T-helper 1 cell (primary cell): ENCODE measurements around the gene CACNA1H.
"Not testable (repeated sequence)": the region's sequence is repeated elsewhere in the genome, so short reads cannot be mapped to it uniquely, and the experiment has no call there.

Experiments used
- DNase-seq, 5 donors: peaks; one replicate each; pipeline ENCODE4 v3.0.0-alpha.2; 2012 to 2020

CACNA1H gene

DNA sequence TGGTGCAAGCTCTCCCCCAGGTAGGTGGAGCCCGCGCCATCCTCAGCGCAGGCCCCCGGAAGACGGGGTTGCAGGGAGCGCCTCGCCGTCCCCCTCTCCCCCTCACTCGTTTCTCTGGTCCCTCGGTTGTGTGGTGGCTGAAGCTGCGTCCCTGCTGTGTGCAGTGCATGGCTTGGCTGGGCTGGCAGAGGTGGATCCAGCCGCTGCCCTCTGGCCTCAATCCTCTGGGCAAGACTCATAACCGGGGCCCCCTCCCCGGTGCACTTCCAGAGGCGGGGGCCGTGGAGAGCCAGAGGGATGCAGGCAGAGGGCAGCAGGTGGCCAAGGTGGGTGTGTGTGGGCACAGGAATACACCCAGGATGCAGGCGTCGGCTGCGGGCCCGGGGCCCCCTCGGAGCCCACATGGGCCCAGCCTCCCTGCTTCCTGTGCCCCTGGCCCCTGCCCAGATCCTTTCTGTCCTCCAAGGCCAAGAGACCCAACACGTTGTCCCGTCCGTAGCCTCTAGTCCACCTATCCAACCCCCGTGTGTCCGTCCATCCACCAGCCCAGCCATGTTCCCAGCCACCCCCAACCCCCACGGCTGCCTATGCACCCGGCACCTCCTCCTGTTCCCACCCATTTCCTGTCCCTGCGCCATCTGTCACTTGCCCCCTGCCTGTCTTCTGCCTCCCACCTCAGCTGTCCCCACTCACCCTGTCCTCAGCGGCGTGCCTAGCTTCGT is 62.8 kb downstream of the CACNA1H start:
- no peak for DNase-seq

DNA sequence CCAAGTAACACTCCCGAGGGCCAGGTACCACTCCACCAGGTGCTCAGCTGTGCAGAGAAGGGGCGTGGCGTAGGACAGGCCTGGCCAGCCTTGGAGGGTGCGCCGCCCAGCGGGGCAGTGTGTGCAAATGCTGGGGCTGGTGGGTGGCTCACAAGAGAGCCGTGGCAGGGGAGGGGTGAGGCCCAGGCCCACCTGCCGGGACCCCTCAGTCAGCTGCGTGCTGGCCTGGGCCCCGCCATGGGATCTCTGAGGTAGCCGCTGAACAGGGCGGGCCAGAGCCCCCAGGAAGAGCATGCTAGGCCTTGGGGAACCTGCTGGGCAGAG is 63.4 kb downstream of the CACNA1H start:
- DNase-seq: no peak

DNA sequence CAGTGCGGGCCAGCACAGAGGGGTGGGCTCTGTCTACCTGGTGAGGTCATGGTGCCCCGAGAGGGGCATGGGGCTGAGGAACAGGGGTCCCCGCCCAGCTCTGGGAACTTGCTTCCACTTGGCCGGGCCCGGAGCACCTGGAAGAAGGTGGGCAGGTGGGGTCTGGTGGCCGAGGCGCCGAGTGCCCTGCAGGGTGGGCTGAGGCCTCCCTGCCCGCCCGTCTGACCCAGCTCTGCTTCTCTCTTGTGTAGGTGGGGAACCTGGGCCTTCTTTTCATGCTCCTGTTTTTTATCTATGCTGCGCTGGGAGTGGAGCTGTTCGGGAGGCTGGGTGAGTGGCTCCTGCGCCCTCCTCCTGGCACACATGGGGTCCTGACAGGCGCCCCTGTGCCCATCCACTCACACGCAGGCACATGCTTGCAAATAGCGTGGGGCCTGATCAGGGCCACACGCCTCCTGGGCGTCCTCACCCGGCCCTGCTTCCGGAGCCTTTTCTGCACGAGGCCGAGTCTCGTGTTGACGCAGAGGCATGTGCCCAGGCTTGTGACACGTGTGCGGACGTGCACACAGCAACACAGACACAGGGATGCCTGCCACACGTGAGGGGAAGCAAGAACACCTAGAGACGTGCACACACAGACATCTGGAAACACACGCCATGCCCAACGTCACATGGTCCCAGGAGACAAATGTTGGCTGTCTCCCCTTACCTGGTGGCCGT is 63.9 kb downstream of the CACNA1H start:
- no peak for DNase-seq

DNA sequence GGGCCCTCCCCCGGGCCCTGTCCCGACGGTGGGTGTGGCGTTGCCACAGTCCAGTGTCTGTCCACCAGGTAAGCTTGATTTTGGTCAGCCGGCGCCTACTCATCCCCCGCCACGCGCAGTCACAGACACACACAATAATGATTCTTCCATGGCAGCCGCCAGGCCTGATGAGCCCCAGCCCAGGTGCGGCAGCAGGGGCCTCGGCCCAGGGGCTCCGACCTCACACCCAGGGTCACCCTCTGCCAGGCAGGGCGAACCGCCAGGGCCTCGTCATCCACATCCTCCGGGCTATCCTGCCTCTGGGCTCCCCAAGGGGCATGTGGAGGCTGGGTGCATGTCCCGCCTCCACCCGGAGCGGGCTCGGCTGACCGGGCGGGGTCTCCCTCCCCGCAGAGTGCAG is 64.6 kb downstream of the CACNA1H start:
- no peak for DNase-seq

DNA sequence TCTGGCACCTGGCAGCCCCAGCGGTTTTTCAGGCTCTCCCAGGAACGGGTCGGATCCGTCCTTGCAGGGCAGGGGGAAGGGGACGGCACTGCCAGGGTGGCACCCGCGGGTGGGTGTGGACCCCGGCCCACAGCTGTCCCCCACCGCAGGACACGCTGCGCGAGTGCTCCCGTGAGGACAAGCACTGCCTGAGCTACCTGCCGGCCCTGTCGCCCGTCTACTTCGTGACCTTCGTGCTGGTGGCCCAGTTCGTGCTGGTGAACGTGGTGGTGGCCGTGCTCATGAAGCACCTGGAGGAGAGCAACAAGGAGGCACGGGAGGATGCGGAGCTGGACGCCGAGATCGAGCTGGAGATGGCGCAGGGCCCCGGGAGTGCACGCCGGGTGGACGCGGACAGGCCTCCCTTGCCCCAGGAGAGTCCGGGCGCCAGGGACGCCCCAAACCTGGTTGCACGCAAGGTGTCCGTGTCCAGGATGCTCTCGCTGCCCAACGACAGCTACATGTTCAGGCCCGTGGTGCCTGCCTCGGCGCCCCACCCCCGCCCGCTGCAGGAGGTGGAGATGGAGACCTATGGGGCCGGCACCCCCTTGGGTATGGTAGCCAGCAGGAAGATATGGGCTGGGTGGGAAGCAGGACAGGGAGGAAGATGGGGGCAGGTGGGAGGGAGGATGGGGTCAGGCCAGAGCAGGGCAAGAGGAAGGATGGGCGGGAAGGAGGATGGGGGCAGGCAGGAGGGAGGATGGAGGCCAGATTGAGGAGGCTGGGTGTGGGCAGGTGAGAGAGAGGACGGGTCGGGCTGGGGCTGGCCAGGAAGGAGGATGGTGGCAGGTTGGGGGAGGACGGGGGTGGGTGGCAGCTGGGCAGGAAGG is 65.4 kb downstream of the CACNA1H start:
- DNase-seq: no peak

DNA sequence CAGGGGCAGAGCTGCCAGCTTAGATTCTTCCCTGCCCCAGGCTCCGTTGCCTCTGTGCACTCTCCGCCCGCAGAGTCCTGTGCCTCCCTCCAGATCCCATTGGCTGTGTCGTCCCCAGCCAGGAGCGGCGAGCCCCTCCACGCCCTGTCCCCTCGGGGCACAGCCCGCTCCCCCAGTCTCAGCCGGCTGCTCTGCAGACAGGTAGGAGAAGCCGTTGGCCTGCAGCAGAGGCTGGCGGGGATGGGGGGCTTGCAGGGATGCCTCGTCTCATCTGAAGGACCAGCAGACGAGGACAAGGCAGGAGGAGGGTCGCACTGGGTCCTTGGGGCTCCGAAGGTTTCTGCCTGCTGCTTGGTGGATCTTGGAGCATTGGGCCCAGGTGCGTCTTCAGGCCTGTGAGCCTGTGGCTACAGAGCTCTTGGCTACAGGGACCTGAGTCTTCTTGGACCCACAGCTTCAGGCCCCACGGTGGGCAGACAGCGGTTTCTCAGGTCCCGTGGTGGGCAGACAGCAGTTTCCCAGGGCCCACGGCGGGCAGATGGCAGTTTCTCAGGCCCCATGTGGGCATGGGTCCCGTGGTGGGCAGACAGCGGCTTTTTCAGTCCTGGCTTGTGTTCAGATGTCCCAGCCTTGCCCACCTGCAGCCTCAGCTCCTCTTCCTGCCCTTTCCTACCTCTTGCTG is 66.2 kb downstream of the CACNA1H start:
- DNase-seq: no peak

DNA sequence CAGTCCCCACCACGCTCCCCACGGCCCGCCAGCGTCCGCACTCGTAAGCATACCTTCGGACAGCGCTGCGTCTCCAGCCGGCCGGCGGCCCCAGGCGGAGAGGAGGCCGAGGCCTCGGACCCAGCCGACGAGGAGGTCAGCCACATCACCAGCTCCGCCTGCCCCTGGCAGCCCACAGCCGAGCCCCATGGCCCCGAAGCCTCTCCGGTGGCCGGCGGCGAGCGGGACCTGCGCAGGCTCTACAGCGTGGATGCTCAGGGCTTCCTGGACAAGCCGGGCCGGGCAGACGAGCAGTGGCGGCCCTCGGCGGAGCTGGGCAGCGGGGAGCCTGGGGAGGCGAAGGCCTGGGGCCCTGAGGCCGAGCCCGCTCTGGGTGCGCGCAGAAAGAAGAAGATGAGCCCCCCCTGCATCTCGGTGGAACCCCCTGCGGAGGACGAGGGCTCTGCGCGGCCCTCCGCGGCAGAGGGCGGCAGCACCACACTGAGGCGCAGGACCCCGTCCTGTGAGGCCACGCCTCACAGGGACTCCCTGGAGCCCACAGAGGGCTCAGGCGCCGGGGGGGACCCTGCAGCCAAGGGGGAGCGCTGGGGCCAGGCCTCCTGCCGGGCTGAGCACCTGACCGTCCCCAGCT is 67.3 kb downstream of the CACNA1H start:
- no peak for DNase-seq

DNA sequence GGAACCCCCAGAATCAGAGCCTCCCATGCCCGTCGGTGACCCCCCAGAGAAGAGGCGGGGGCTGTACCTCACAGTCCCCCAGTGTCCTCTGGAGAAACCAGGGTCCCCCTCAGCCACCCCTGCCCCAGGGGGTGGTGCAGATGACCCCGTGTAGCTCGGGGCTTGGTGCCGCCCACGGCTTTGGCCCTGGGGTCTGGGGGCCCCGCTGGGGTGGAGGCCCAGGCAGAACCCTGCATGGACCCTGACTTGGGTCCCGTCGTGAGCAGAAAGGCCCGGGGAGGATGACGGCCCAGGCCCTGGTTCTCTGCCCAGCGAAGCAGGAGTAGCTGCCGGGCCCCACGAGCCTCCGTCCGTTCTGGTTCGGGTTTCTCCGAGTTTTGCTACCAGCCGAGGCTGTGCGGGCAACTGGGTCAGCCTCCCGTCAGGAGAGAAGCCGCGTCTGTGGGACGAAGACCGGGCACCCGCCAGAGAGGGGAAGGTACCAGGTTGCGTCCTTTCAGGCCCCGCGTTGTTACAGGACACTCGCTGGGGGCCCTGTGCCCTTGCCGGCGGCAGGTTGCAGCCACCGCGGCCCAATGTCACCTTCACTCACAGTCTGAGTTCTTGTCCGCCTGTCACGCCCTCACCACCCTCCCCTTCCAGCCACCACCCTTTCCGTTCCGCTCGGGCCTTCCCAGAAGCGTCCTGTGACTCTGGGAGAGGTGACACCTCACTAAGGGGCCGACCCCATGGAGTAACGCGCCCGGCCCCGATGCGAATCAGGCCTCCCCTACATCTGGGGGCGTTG is 68.1 kb downstream of the CACNA1H start:
- DNase-seq: no peak

DNA sequence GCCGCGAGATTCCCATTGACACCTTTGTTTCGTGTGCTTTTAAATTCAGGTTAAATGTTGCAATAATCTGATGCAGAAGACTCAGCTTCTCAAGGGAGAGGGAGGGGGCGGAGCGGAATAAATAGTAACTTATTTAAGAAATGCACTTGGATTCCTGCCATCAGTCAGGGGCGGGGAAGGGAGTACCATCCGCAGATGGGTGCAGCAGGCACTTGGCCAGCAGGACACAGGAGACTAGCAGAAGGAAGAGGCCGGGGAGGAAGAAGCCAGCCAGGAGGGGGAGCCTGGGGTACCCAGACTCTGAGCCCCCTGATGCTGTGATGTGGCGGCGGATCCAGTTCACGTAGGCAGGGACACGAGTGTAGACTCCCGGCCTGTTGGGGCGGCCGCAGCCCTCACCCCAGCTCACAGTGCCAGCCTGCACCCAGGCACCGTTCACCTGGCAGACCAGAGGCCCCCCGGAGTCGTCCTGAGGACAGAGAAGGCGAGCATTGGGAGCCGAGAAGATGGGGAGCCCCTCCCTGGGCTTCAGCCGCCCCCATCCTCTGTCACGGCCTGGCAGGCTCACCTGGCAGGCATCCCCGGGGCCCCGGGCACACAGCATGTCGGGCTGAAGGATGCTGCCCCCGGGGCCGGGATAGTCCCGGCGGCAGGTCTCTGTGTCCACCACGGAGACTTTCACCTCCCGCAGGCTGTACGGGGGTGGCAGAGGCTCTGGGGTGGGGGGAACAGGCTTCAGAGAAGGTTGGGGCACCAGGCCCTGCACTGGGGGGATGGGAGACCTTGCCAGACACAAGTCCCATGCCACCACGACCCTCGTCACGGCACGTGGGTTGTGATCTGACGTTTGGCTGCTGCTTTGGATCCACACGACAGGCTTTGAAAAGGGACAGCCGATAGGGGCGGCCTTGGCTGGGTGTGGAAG is 69.0 kb downstream of the CACNA1H start:
- no peak for DNase-seq

DNA sequence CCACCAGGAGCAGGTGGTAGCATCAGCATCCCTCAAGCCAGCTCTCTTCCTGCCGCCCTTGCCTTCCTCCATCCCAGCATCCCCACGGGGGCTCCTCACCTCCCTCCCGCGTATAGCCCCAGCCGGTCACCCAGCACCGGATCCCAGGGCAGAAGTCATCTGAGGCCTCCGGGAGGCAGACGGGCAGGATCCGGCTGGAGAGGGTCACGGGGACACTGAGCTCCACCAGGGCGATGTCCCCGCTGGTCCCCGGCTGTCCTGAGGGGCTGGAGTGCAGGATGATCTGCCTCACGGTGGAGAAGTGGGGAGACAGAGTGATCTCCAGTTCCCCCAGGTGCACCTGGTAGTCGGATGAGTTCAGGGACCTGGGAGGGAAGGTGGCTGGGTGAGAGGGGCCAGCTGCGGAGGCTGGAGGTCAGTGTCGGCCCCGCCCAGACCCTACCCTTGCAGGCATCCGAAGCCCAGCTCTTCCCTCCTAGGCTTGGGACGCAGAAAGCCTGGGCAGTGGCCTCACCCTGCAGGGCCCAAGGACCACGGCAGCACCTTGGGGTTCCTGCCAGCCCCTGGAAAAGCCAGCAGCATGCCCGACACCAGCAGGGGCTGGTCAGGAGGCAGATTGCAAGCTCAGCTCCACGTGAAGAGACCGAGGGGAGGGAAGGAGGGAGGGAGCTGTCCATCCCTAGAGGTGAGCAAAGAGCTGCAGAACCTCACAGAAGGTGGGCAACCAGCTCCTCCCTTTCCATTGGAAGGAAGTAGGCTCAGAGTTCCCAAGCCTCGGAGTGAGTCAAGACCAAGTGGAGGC is 69.8 kb downstream of the CACNA1H start:
- DNase-seq: no peak

DNA sequence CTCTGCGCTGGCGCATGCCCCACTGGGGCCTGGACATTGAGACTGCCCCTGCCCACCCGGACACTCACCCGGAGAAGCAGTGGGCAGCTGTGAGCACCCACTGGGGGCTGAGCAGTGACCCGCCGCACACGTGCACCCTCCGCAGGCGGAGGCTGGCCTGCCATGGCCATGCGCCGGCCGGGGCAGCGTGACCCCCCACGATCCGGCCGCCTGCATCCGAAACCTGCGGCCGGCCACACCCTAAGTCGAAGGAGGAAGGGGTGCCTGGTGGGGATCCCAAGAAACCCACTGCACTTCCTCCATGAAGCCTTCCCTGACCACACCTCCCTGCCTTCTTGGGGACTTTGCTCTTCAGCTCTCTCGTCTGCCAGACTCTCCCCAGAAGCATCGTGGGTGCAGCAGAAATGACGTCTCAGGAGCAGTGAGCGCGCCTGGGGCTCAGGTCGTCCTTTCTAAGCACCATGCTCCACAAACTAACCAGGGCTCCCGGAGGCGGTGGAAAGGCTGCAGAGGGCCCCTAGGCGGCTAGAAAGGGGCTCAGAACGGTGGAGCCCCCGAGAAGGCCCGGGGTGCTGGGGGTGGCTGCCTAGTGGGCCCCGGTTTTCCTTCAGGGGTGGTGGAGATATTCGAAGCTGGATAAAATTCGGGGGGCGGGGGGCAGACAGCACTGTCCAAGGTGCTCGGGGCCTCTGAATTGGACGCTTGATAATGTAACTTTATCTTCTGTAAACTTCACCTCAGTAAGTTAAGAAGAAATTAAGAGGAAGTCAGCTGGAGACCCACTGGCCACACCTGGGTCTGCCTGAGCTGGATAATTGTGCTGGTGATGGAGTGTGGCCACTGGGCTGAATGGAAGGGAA is 70.7 kb downstream of the CACNA1H start:
- DNase-seq: peak in 1 of 5 donors; percentile 2

DNA sequence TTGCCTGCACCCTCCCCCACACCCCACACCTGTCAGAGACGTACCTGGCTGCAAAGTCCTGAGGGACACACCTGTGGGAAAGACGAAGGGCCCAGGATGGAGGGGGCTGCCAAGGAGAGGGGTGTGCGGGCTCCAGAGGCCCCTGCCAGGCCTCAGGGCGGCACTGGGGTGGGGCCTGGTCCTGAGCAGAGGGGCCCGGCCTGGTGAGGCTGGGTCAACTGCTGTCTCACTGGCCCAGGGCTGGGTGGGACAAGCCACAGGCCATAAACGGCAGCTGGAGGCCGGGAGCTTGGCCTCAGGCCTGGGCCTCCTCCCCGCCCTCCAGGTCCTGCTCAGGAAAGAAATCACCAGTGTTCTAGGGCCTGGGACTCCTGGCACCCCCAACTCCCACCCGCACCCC is 71.7 kb downstream of the CACNA1H start:
- DNase-seq: no peak

DNA sequence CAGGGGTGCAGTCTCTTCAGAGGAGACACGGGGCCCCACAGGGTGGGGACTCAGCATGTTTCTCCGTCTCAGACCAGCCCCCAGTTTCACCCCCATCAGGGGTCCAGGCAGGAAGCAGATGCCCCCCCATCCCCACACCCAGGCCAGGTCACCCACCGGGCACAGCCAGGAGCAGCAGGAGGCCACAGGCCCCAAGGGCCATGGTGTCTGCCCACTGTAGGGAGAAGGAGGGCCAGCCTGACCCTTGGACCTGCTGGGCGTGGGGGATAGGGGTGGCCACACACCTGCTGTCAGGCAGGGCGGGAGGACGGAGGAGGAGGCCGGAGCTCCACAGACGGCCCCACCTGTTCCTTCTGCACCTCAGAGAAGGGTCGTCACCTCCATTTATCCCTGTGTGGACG is 72.1 kb downstream of the CACNA1H start, which contains the start of gene TPSG1:
TPSG1 (minus strand) TSS at position 218 of the 401 bp plus-strand sequence; CDS start at position 202, 16 bp downstream.
- peak in 1 of 5 donors; percentile 3 for DNase-seq

DNA sequence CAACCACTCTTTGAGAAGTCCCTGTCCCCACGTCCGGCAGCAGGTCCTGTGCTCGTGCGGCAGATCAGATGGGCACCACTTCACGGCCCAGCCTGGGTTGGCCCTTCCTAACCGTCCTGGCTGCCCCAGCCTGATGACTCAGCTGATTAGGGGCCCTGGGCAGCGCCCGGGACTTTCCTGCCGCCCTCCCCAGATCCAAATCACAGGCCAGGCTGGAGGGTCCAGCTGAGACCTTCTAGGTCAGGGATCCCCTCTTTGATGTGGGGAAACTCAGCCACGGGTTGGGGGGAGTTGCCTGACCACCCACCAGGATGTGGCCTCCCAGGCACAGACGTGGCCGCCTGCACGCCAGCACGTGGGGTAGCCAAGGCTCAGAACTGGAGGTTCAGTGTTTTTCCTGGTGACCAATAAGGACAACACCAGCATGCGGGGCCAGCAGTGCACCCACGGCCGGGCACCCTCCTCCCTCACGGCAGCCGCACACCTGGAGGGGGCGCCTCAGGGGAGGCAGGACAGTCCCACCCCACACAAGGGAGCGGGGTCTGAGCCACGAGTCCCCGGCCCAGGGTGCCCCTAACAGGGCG is 72.9 kb downstream of the CACNA1H start:
- peak in 1 of 5 donors; percentile 1 for DNase-seq

DNA sequence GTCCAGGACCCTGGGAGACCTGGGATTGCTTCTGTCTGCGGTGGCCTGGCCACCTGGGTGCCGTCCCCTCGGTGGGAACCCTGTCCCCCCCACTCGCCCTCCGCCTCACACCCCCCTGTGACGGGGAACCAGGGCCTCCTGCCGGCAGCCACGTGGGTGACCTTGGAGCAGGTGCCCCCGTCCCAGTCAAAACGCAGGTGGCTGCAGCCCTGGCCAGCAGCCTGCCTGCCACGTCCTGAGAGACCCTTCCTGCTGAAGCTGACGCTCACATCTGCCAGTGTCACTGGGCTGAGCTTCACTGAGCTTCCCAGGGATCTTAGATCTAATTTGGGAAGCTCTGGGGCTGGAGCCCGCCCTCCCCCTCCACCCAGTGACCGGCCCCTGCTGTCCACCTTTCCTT is 73.8 kb downstream of the CACNA1H start:
- DNase-seq: peak in 1 of 5 donors; percentile 1

DNA sequence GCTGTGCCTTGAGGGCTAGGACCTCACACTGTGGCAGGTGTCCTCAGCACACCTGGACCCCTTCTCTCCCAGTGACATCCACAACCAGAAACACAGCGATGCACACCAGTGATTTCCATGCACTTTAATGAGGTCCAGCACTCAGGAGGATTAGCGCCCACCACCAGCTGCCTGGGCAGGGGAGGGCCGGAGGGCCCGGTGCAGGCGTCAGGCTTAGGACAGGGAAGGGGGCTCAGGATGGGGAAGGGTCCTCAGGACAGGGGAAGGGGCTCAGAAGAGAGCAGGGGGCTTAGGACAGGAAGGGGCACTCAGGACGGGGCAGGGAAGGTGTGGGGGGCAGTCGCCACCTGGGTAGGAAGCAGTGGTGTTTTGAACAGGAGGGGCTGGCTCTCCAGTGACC is 75.3 kb downstream of the CACNA1H start:
- DNase-seq: peak in 1 of 5 donors; percentile 4

DNA sequence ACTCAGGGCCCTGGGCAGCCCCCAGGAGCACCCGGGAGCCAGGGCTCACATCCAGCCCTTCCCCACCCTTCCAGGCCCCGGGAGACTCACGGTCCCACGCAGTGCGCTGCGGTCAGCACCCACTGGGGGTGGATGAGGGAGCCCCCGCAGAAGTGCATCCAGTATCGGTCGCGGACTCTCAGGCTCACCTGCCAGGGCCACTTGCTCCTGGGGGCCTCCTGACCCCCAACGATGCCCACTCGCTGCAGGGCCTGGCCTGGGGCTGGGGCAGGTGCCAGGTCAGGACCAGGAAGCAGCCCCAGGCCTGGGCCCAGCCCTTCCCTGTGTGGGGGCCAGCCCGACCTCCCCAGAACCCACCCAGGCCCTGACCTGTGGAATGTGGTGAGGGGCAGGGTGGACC is 76.6 kb downstream of the CACNA1H start:
- peak in 1 of 5 donors; percentile 1 for DNase-seq

DNA sequence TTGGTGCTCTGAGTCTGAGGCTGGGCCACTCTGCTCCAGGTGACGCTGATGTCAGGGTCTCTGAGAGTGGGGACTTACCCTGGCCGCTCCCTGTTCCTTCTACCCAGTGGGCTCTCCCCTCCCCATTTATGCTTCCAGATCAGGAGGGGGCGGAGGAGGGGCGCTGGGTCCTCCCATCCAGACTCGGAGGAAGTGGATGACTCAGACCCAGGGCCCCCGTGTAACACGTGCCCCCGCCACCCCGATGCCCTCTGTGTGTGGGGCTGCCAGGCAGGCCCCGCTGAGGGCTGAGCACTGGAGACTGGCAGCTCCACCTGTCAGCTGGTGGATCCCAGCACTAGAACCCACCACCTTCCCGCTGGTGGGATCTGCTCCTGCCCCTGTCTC is 77.2 kb downstream of the CACNA1H start, which contains the start of gene TPSB2:
TPSB2 (minus strand) TSS at position 101 of the 387 bp plus-strand sequence. CDS start 233 bp downstream, outside the sequence.
- not testable (repeated sequence) for DNase-seq
